SK-N-SH (cell line): ENCODE results near the gene SH2D5.

Source experiments
- EP300 ChIP-seq, 2 experiments: IDR thresholded peaks; 2 replicates each; pipeline versions ENCODE4 v1.4.0 to v1.6.1; 2012; ENCODE audit warnings: borderline replicate concordance in 1 of 2, low read depth in 1 of 2, low read length in 1 of 2
- EZH2phosphoT487 ChIP-seq: fragments of 200-600 bp; sonication (generic); IDR thresholded peaks from 2 replicates; pipeline ENCODE4 v1.6.1; 2017; ENCODE audit warnings: low read depth, mixed run types, mild to moderate bottlenecking, antibody characterized with exemption, moderate library complexity, borderline replicate concordance
- FOXM1 ChIP-seq: IDR thresholded peaks from 2 replicates; pipeline ENCODE4 v1.4.0; 2012; ENCODE audit warnings: low read depth, mild to moderate bottlenecking
- MXI1 ChIP-seq: IDR thresholded peaks from 2 replicates; pipeline ENCODE4 v1.6.1; 2012; ENCODE audit warnings: mild to moderate bottlenecking, low read depth, low read length, improper control_type of control experiment
- REST ChIP-seq: IDR thresholded peaks from 2 replicates; pipeline ENCODE4 v1.6.1; 2012; ENCODE audit warnings: mild to moderate bottlenecking, low read depth, low read length, moderate library complexity
- TAF1 ChIP-seq: IDR thresholded peaks from 2 replicates; pipeline ENCODE4 v1.6.1; 2012; ENCODE audit warnings: low read depth, mild to moderate bottlenecking, low read length, moderate library complexity, borderline replicate concordance
- TCF12 ChIP-seq: IDR thresholded peaks from 2 replicates; pipeline ENCODE4 v1.4.0; 2012
- TF ChIP-seq, protein P1 (sequence below): fragments of 200-600 bp; sonication (generic); IDR thresholded peaks from 2 replicates; pipeline ENCODE4 v1.6.1; 2017; ENCODE audit warnings: antibody characterized with exemption, mild to moderate bottlenecking, moderate library complexity
- TF ChIP-seq, protein P2 (sequence below): fragments of 150-350 bp; IDR thresholded peaks from 2 replicates; pipeline ENCODE4 v1.6.1; 2017; ENCODE audit warnings: antibody characterized with exemption, low read length, low read depth, borderline replicate concordance
- TF ChIP-seq, protein P3 (sequence below): IDR thresholded peaks from 2 replicates; pipeline ENCODE4 v1.4.0; 2012; ENCODE audit warnings: low read depth

DNA sequence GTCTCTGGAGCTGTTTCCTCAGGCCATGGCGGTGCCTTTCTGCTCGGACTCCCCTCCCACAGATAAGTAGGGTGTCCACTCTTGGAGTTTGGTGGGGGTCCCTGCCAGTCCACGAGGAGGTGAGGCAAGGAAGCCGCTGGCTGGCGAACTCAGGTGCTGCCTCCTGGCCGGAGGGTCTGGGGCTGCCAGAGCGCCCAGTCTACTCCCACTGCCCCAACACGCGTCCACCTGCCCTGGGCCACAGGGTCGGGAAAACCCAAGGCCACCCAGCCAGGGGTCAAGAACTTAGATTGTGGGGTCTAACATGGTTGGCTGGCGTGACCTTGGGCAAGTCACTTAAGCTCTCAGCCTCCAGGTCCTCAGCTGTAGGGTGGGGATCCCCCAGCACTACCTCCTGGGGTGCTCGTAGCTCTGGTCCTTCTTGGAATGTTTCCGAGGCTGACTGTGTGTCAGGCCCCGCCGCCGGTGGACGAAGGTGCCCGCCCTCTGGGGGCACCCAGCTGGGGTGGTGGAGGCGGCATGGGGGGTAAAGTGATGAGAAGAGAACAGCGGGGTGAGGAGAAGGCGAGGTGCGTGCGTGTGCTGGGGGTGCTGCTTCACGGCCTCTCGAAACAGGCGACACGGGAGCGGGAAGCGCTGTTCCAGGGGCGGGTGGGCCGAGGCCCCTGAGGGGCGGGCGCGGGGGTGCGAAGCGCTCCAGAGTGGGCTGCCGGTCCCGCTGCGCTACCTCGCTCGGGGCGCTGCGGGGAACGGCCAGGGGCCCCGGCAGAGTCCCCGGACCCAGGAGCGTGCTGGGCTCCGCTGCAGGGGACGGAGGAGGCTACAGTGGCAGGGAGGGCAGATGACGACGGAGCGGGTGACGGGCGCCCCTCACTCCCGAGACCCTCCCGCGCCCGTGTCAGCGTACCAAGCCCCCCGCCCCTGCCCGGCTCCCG is 1.2 kb downstream of the SH2D5 start:
- TF ChIP-seq, protein P1, sequence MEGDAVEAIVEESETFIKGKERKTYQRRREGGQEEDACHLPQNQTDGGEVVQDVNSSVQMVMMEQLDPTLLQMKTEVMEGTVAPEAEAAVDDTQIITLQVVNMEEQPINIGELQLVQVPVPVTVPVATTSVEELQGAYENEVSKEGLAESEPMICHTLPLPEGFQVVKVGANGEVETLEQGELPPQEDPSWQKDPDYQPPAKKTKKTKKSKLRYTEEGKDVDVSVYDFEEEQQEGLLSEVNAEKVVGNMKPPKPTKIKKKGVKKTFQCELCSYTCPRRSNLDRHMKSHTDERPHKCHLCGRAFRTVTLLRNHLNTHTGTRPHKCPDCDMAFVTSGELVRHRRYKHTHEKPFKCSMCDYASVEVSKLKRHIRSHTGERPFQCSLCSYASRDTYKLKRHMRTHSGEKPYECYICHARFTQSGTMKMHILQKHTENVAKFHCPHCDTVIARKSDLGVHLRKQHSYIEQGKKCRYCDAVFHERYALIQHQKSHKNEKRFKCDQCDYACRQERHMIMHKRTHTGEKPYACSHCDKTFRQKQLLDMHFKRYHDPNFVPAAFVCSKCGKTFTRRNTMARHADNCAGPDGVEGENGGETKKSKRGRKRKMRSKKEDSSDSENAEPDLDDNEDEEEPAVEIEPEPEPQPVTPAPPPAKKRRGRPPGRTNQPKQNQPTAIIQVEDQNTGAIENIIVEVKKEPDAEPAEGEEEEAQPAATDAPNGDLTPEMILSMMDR = no peak
- TF ChIP-seq TCF12 (no peak), EP300 (IDR thresholded peaks at IDR 0.05; ENCODE audit: borderline replicate concordance in 1 of 2, low read depth in 1 of 2, low read length in 1 of 2) (no peak), MXI1 (no peak), REST (no peak), EZH2phosphoT487 (no peak), TAF1 (no peak), FOXM1 (no peak)
- TF ChIP-seq, protein P2, sequence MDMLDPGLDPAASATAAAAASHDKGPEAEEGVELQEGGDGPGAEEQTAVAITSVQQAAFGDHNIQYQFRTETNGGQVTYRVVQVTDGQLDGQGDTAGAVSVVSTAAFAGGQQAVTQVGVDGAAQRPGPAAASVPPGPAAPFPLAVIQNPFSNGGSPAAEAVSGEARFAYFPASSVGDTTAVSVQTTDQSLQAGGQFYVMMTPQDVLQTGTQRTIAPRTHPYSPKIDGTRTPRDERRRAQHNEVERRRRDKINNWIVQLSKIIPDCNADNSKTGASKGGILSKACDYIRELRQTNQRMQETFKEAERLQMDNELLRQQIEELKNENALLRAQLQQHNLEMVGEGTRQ = no peak
- TF ChIP-seq, protein P3, sequence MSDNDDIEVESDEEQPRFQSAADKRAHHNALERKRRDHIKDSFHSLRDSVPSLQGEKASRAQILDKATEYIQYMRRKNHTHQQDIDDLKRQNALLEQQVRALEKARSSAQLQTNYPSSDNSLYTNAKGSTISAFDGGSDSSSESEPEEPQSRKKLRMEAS = no peak
